HCT116 (cell line): ENCODE results near the gene PIM3. TPM values are rescaled to one million over a fixed set of nuclear protein-coding genes. Genes with fewer than 3 reads are reported as not detected.

Source experiments
- ATAC-seq: fragments of 200-7000 bp; cut with Tn5 transposase; 2 replicates; pipeline ENCODE4 v1.9.1; 2020; ENCODE audit warnings: mild to moderate bottlenecking, moderate library complexity
- BruUV-seq: library from RNA; stranded (reverse); fragments of 400-500 nt; replicated peaks from 2 replicates; lab custom pipeline; 2021; lab: Mats Ljungman, UMichigan
- CTCF ChIA-PET: fragments of 300-600 bp; sonication (Branson Sonifier 250); formaldehyde crosslinking; loops from one replicate; lab custom pipeline; 2021; ENCODE audit warnings: antibody characterized with exemption; lab: Charles Lee
- POLR2A ChIA-PET: fragments of 300-600, 350-600 bp; sonication (Branson Sonifier 250); formaldehyde crosslinking; loops from one replicate; lab custom pipeline; 2021; ENCODE audit warnings: antibody characterized with exemption; lab: Charles Lee
- RAD21 ChIA-PET, 2 experiments: fragments of 300-600 bp; sonication (Branson Sonifier 250); formaldehyde crosslinking; loops; one replicate each; lab custom pipeline; 2023; ENCODE audit warnings: low total read pairs in 2 of 2; ENCODE audit not compliant: uncharacterized antibody in 2 of 2, unreplicated experiment in 2 of 2, low non-redundant PET in 1 of 2; lab: Charles Lee
- DNase-seq: peaks from one replicate; pipeline ENCODE4 v3.0.0-alpha.2; 2010; ENCODE audit warnings: low read depth, low spot score
- H2AFZ ChIP-seq: fragments of 200-600 bp; shearing (Covaris generic), sonication (generic); 2 replicates; pipeline ENCODE4 v1.6.1; 2017; ENCODE audit warnings: low read depth, mixed run types, mixed read lengths, antibody characterized with exemption, low read length; ENCODE audit not compliant: poor library complexity, severe bottlenecking
- H3K27ac ChIP-seq: 2 replicates; pipeline ENCODE4 v1.5.1; 2012; ENCODE audit warnings: low read depth, low read length
- H3K27me3 ChIP-seq: fragments of 200-600 bp; sonication (generic); 2 replicates; pipeline ENCODE4 v1.6.1; 2016; ENCODE audit warnings: mixed run types, low read length, mixed read lengths; ENCODE audit not compliant: insufficient read depth
- H3K36me3 ChIP-seq, 2 experiments: fragments of 200-500 bp in 1 of 2; fragments of 200-600 bp in 1 of 2; sonication (Bioruptor generic) in 1 of 2; sonication (generic) in 1 of 2; 2 replicates each; pipeline versions ENCODE4 v1.5.1 to v1.6.1; 2014 to 2016; ENCODE audit warnings: low read length in 2 of 2, inconsistent platforms in 1 of 2, mixed read lengths in 1 of 2, mixed run types in 1 of 2; ENCODE audit not compliant: insufficient read depth in 2 of 2, control insufficient read depth in 1 of 2
- H3K4me1 ChIP-seq, 2 experiments: fragments of 200-600 bp in 1 of 2; sonication (generic) in 1 of 2; 2 replicates each; pipeline versions ENCODE4 v1.5.1 to v1.6.1; 2012 to 2017; ENCODE audit warnings: low read length in 2 of 2, inconsistent platforms in 1 of 2, mild to moderate bottlenecking in 1 of 2, mixed read lengths in 1 of 2, mixed run types in 1 of 2, moderate library complexity in 1 of 2; ENCODE audit not compliant: insufficient read depth in 2 of 2, control insufficient read depth in 1 of 2
- H3K4me2 ChIP-seq: fragments of 200-600 bp; sonication (generic); 2 replicates; pipeline ENCODE4 v1.6.1; 2017; ENCODE audit warnings: mixed run types, low read length, mixed read lengths
- H3K4me3 ChIP-seq, 2 experiments: fragments of 200-600 bp in 1 of 2; sonication (generic) in 1 of 2; replicated peaks in 1 of 2; 2 replicates each; pipeline ENCODE4 v1.5.1; 2011 to 2016; ENCODE audit warnings: low read length in 2 of 2, control low read depth in 1 of 2, low read depth in 1 of 2, mild to moderate bottlenecking in 1 of 2, mixed read lengths in 1 of 2, mixed run types in 1 of 2
- H3K79me2 ChIP-seq: fragments of 200-600 bp; sonication (generic); 2 replicates; pipeline ENCODE4 v1.6.1; 2017; ENCODE audit warnings: mild to moderate bottlenecking, mixed run types, low read length, moderate library complexity, mixed read lengths; ENCODE audit not compliant: insufficient read depth
- H3K9ac ChIP-seq: fragments of 200-600 bp; sonication (generic); 2 replicates; pipeline ENCODE4 v1.6.1; 2016; ENCODE audit warnings: low read length, mixed read lengths
- H3K9me2 ChIP-seq: fragments of 200-600 bp; sonication (generic), shearing (Covaris generic); 2 replicates; pipeline ENCODE4 v1.6.1; 2017; ENCODE audit warnings: mixed run types, mild to moderate bottlenecking, moderate library complexity; ENCODE audit not compliant: insufficient read depth
- H3K9me3 ChIP-seq, 2 experiments: fragments of 200-500 bp in 1 of 2; fragments of 200-600 bp in 1 of 2; sonication (Bioruptor generic) in 1 of 2; sonication (generic) in 1 of 2; 2 replicates each; pipeline ENCODE4 v1.6.1; 2014 to 2017; ENCODE audit warnings: low read length in 2 of 2, mixed read lengths in 2 of 2, inconsistent platforms in 1 of 2, low read depth in 1 of 2, mild to moderate bottlenecking in 1 of 2, mixed run types in 1 of 2, moderate library complexity in 1 of 2; ENCODE audit not compliant: control insufficient read depth in 1 of 2, insufficient read depth in 1 of 2
- H4K20me1 ChIP-seq: fragments of 200-600 bp; sonication (generic), shearing (Covaris generic); 2 replicates; pipeline ENCODE4 v1.6.1; 2017; ENCODE audit warnings: mixed run types, mild to moderate bottlenecking, moderate library complexity; ENCODE audit not compliant: insufficient read depth
- CBX3 ChIP-seq: IDR thresholded peaks from 2 replicates; pipeline ENCODE4 v1.6.1; 2012; ENCODE audit warnings: low read depth
- CEBPB ChIP-seq: IDR thresholded peaks from 2 replicates; pipeline ENCODE4 v1.6.1; 2012; ENCODE audit warnings: low read depth
- CTCF ChIP-seq, 3 experiments: fragments of 200-600 bp in 1 of 3; sonication (generic) in 1 of 3; IDR thresholded peaks in 2 of 3; conservative IDR thresholded peaks in 1 of 3; 2 replicates each; pipeline ENCODE4 v1.5.1; 2012 to 2017; ENCODE audit warnings: low read depth in 2 of 3, low read length in 2 of 3, antibody characterized with exemption in 1 of 3, borderline replicate concordance in 1 of 3, control low read depth in 1 of 3, mild to moderate bottlenecking in 1 of 3, mixed read lengths in 1 of 3, mixed run types in 1 of 3, moderate library complexity in 1 of 3; ENCODE audit not compliant: insufficient read depth in 1 of 3
- EGR1 ChIP-seq: IDR thresholded peaks from 2 replicates; pipeline ENCODE4 v1.6.1; 2012; ENCODE audit warnings: low read depth
- EZH2phosphoT487 ChIP-seq: fragments of 200-600 bp; IDR thresholded peaks from 2 replicates; pipeline ENCODE4 v1.6.1; 2018; ENCODE audit warnings: antibody characterized with exemption, borderline replicate concordance
- JUND ChIP-seq: IDR thresholded peaks from 2 replicates; pipeline ENCODE4 v1.6.1; 2012
- MAX ChIP-seq: IDR thresholded peaks from 2 replicates; pipeline ENCODE4 v1.6.1; 2012
- POLR2AphosphoS5 ChIP-seq: IDR thresholded peaks from 2 replicates; pipeline ENCODE4 v1.6.1; 2011; ENCODE audit warnings: mild to moderate bottlenecking, low read depth, low read length, moderate library complexity
- RAD21 ChIP-seq: IDR thresholded peaks from 2 replicates; pipeline ENCODE4 v1.6.1; 2012; ENCODE audit warnings: low read depth, mild to moderate bottlenecking
- REST ChIP-seq: IDR thresholded peaks from 2 replicates; pipeline ENCODE4 v1.6.1; 2012; ENCODE audit warnings: low read depth
- SIN3A ChIP-seq: IDR thresholded peaks from 2 replicates; pipeline ENCODE4 v1.6.1; 2012; ENCODE audit warnings: low read depth
- SP1 ChIP-seq: IDR thresholded peaks from 2 replicates; pipeline ENCODE4 v1.6.1; 2012; ENCODE audit warnings: low read depth
- SRF ChIP-seq: IDR thresholded peaks from 2 replicates; pipeline ENCODE4 v1.6.1; 2012; ENCODE audit warnings: low read depth
- TCF7L2 ChIP-seq: IDR thresholded peaks from 2 replicates; pipeline ENCODE4 v1.7.0; 2011; ENCODE audit warnings: borderline replicate concordance, inconsistent platforms; ENCODE audit not compliant: insufficient read depth, insufficient read length; ENCODE audit errors: extremely low read depth
- YY1 ChIP-seq: IDR thresholded peaks from 2 replicates; pipeline ENCODE4 v1.6.1; 2011; ENCODE audit warnings: low read length, low read depth, moderate library complexity, mild to moderate bottlenecking; ENCODE audit not compliant: insufficient replicate concordance; ENCODE audit errors: extremely low read depth
- ZBTB33 ChIP-seq: IDR thresholded peaks from 2 replicates; pipeline ENCODE4 v1.6.1; 2011; ENCODE audit warnings: mild to moderate bottlenecking, low read length, moderate library complexity; ENCODE audit not compliant: insufficient replicate concordance; ENCODE audit errors: extremely low read depth
- ZNF274 ChIP-seq: fragments of 200-500 bp; sonication (Bioruptor generic); IDR thresholded peaks from 2 replicates; pipeline ENCODE4 v1.6.1; 2014; ENCODE audit warnings: mild to moderate bottlenecking, low read depth, low read length, inconsistent platforms
- intact Hi-C: fragments of 100-400 bp; cut with micrococcal nuclease; formaldehyde crosslinking; loops from 2 replicates; pipeline ENCODE4 v1.10.0; 2022
- total RNA-seq: library from RNA; stranded (reverse); gene quantifications from one replicate; pipeline ENCODE4 v1.2.1, GENCODE V29; 2021; ENCODE audit not compliant: unreplicated experiment

Gene PIM3
- total RNA-seq, 1 experiment from 2014 or later, result 116 TPM

- intact Hi-C loops, result no loop called here
- no peak for ATAC-seq
These were observed 35.5 kb downstream of the PIM3 start for GRCh38 chr22:49996119-49996517.

More at GRCh38 chr22:49996119-49996517, 35.5 kb downstream of the PIM3 start:
- Histone ChIP-seq H3K9me2 (no peaks in the 10 kb centered on the region), H3K27me3 (no peaks in the 10 kb centered on the region), H3K36me3 (no peaks in the 10 kb centered on the region), H3K9me3 (0 out of 4 replicates have a peak, but pooled peaks cover 0 to 2% of the 10 kb centered on the region in 2 experiments), H3K4me2 (no peak overlapping the region), H2AFZ (no peak overlapping the region), H3K79me2 (no peaks in the 10 kb centered on the region), H3K4me3 (no peak overlapping the region), H3K9ac (no peak overlapping the region), H3K27ac (no peak overlapping the region; the same call in 1 of the 2 replicates), H4K20me1 (no peaks in the 10 kb centered on the region), H3K4me1 (peaks cover 0 to 14% of the 10 kb centered on the region in 2 experiments; a peak in 1 of 4 replicates)
- CTCF ChIA-PET, result interaction anchor here (1.5 kb wide), 1 partner anchor 65 kb away, joined by 6 read pairs; no protein-coding TSS in a partner anchor
- RAD21 ChIA-PET, result no interaction called here
- no TSS peak for BruUV-seq
- POLR2A ChIA-PET, result no interaction called here
- no peak for TF ChIP-seq EZH2phosphoT487
- TF ChIP-seq CBX3, result no peak
- no peak for TF ChIP-seq TCF7L2
- no peak for TF ChIP-seq SIN3A
- TF ChIP-seq POLR2AphosphoS5, result no peak
- TF ChIP-seq CEBPB, result no peak
- TF ChIP-seq MAX, result no peak; the same call in 1 of the 2 replicates
- no peak for TF ChIP-seq ZBTB33
- TF ChIP-seq RAD21, result no peak
- no peak for TF ChIP-seq ZNF274
- TF ChIP-seq SRF, result no peak
- no peak for TF ChIP-seq REST
- no peak for TF ChIP-seq JUND
- TF ChIP-seq CTCF (IDR thresholded peaks at IDR 0.05 in 2 of 3, conservative IDR thresholded peaks at IDR 0.05 in 1 of 3; ENCODE audit: borderline replicate concordance in 1 of 3, insufficient read depth in 1 of 3, low read depth in 2 of 3, low read length in 2 of 3), result no peak
- no peak for TF ChIP-seq SP1
- TF ChIP-seq YY1, result no peak
- no peak for TF ChIP-seq EGR1
- no peak for DNase-seq
